T follicular helper cell (primary cell): ENCODE results near the gene TRPC4AP.

Source experiments
- DNase-seq: peaks from one replicate; pipeline ENCODE4 v3.0.0-alpha.2; 2020; ENCODE audit warnings: low read depth

TRPC4AP gene

GRCh38 chr20:35001596-35002362 lies 90.8 kb downstream of the TRPC4AP start:
- no peak for DNase-seq

GRCh38 chr20:35000922-35001595 lies 91.5 kb downstream of the TRPC4AP start:
- DNase-seq = no peak

GRCh38 chr20:35000311-35000921 lies 92.2 kb downstream of the TRPC4AP start:
- DNase-seq = no peak

- DNase-seq = no peak
These were observed 92.8 kb downstream of the TRPC4AP start for GRCh38 chr20:34999782-35000181.

- no peak for DNase-seq
These were observed 93.6 kb downstream of the TRPC4AP start for GRCh38 chr20:34999021-34999451.

- no peak for DNase-seq
These were observed 94.2 kb downstream of the TRPC4AP start for GRCh38 chr20:34998331-34998950.

GRCh38 chr20:34997774-34998173 lies 94.8 kb downstream of the TRPC4AP start:
- no peak for DNase-seq

GRCh38 chr20:34997131-34997561 lies 95.5 kb downstream of the TRPC4AP start:
- DNase-seq = no peak

GRCh38 chr20:34996243-34997028 lies 96.2 kb downstream of the TRPC4AP start:
- no peak for DNase-seq

- no peak for DNase-seq
These were observed 96.9 kb downstream of the TRPC4AP start for GRCh38 chr20:34995696-34996095.

- no peak for DNase-seq
These were observed 97.4 kb downstream of the TRPC4AP start for GRCh38 chr20:34995192-34995591.

GRCh38 chr20:34994509-34995131 lies 98.0 kb downstream of the TRPC4AP start:
- DNase-seq = no peak

GRCh38 chr20:34993941-34994508 lies 98.6 kb downstream of the TRPC4AP start:
- no peak for DNase-seq

GRCh38 chr20:34992751-34993417 lies 99.7 kb downstream of the TRPC4AP start:
- no peak for DNase-seq

GRCh38 chr20:34990661-34991214 lies 101.9 kb downstream of the TRPC4AP start:
- no peak for DNase-seq

- no peak for DNase-seq
These were observed 102.4 kb downstream of the TRPC4AP start for GRCh38 chr20:34990231-34990630.

GRCh38 chr20:34989670-34990069 lies 102.9 kb downstream of the TRPC4AP start:
- DNase-seq = no peak

- no peak for DNase-seq
These were observed 103.5 kb downstream of the TRPC4AP start for GRCh38 chr20:34989118-34989517.

GRCh38 chr20:34988191-34988540 lies 104.4 kb downstream of the TRPC4AP start:
- DNase-seq = no peak
